Naive B cell (primary cell): ENCODE data around the gene MCTP1. TPM values are rescaled to one million over a fixed set of nuclear protein-coding genes. Genes with fewer than 3 reads are reported as not detected.

Experiments used
- ATAC-seq, 2 donors: fragments of 150-1000 bp; cut with Tn5 transposase; 2 replicates each; pipeline ENCODE4 v1.10.0; 2021; ENCODE audit warnings: low read depth in 2 of 2, mild to moderate bottlenecking in 2 of 2, moderate library complexity in 2 of 2
- DNase-seq: peaks from one replicate; pipeline ENCODE4 v3.0.0; 2022
- H3K27ac Mint-ChIP-seq, 6 donors: one replicate each; pipeline ENCODE4 v1.8.0; 2020 to 2022; ENCODE audit warnings: mild to moderate bottlenecking in 6 of 6, mixed read lengths in 6 of 6, moderate library complexity in 5 of 6, inconsistent platforms in 2 of 6
- H3K27me3 Mint-ChIP-seq, 3 donors: one replicate each; pipeline ENCODE4 v1.8.0; 2021 to 2022; ENCODE audit warnings: mixed read lengths in 3 of 3, mild to moderate bottlenecking in 1 of 3
- H3K36me3 Mint-ChIP-seq, 2 donors: one replicate each; pipeline ENCODE4 v1.8.0; 2020 to 2022; ENCODE audit warnings: mixed read lengths in 2 of 2, inconsistent platforms in 1 of 2, mild to moderate bottlenecking in 1 of 2
- H3K4me1 Mint-ChIP-seq, 3 donors: one replicate each; pipeline ENCODE4 v1.8.0; 2020 to 2022; ENCODE audit warnings: mixed read lengths in 3 of 3, inconsistent platforms in 1 of 3, mild to moderate bottlenecking in 1 of 3, moderate library complexity in 1 of 3
- H3K4me3 Mint-ChIP-seq, 8 donors: one replicate each; pipeline ENCODE4 v1.8.0; 2020 to 2022; ENCODE audit warnings: mild to moderate bottlenecking in 8 of 8, mixed read lengths in 8 of 8, moderate library complexity in 8 of 8, inconsistent platforms in 2 of 8
- H3K9me3 Mint-ChIP-seq, 7 donors: one replicate each; pipeline ENCODE4 v1.8.0; 2020 to 2022; ENCODE audit warnings: mixed read lengths in 7 of 7, mild to moderate bottlenecking in 5 of 7, inconsistent platforms in 2 of 7, moderate library complexity in 1 of 7
- polyA plus RNA-seq, 6 donors: library from polyadenylated mRNA; unstranded; fragments of 300-500 nt; fragmentation: Illumina TruSeq; gene quantifications; one replicate each; pipeline ENCODE4 v1.2.3, GENCODE V29; 2021; ENCODE audit warnings: low read depth in 6 of 6

MCTP1 gene
- polyA plus RNA-seq, 6 donors from 2014 or later: 0.39 to 2.3 (median 0.81) TPM

DNA sequence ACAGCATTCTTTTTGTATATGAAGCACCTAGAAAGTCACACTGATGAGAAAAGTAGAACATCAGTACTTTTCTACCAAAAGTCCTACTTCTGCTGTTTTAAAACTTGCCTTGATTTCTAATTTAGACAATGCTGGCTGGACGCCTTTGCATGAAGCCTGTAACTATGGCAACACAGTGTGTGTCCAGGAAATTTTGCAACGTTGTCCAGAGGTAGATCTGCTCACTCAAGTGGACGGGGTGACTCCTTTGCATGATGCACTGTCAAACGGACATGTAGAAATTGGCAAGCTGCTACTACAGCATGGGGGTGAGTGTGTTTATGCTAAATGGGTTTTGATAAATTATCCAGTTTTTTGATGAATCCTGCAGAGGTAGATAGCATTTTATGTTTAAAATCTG lies 592.9 kb downstream of the MCTP1 start:
- Mint-ChIP-seq H3K36me3 (peaks cover 0 to 16% of the 10 kb centered on the region in 2 donors), H3K27ac (peak overlapping the region in 1 of 6 donors; percentile 19), H3K9me3 (no peaks in the 10 kb centered on the region), H3K4me1 (no peaks in the 10 kb centered on the region), H3K4me3 (no peak overlapping the region), H3K27me3 (no peaks in the 10 kb centered on the region)
- DNase-seq (no peak), ATAC-seq (no peak)

DNA sequence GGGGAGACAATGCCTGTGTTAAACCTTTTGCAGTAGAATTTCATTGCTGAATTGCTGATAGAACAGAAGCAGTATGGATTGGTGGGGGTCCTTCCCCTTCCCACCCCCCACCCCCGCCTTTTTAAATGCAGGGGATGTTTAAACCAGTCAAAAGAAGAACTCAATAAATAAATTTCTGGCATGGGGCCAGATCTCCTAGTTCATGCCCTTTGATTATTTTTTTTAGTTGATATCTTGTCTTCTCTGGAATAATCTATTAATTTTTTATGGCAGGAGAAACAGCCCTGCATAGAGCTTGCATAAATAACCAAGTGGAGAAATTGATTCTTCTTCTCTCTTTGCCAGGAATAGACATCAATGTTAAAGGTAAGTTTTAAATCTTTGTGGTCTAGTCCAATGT lies 593.6 kb downstream of the MCTP1 start:
- no peak for ATAC-seq
- Mint-ChIP-seq H3K27ac (peak overlapping the region in 1 of 6 donors; percentile 39), H3K27me3 (no peaks in the 10 kb centered on the region), H3K9me3 (no peaks in the 10 kb centered on the region), H3K4me3 (no peak overlapping the region), H3K36me3 (peaks cover 0 to 16% of the 10 kb centered on the region in 2 donors), H3K4me1 (no peaks in the 10 kb centered on the region)
- DNase-seq: no peak

DNA sequence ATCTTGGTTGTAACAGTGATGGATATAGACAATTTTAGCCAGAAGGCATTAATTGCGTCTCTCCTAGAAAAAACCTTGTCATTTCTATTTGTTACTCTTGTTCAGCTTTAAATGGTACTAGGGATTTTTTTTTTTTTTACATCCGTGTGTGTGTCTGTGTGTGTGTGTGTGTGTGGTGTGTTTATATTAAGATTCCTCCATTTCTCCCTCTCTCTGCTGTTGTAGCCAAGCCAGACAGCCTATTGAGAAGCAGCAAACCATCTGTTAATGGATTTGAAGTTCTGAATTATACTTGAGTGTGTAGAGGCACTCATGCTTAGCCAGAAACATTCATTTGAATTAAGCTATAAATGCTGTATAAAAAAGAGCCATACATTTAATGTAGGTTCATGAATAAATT lies 594.1 kb downstream of the MCTP1 start:
- Mint-ChIP-seq H3K4me1 (no peaks in the 10 kb centered on the region), H3K9me3 (no peaks in the 10 kb centered on the region), H3K4me3 (no peak overlapping the region), H3K27me3 (no peaks in the 10 kb centered on the region), H3K27ac (peak overlapping the region in 2 of 6 donors; percentile 69 to 80), H3K36me3 (peaks cover 5 to 19% of the 10 kb centered on the region in 2 donors)
- ATAC-seq: no peak
- DNase-seq: no peak

DNA sequence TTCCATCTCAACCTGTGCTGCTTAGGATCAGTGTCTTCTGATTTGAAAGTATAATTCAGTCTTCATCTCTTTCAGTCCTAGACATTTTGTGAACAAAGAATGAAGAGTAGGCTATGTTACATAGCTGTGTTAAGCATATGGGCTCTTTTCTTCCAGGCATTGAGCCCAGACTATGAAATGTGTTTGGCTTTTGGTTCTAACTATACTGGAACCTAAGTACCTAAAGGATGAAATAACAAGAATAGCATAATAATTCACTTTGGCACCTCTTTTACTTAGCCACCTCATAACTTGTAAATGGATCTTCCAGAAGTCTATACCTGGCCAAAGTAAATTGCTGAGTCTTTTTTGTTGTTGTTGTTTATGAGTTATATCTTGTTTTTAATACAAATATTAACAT lies 595.0 kb downstream of the MCTP1 start:
- Mint-ChIP-seq H3K9me3 (no peaks in the 10 kb centered on the region), H3K4me3 (no peak overlapping the region), H3K27ac (peak overlapping the region in 2 of 6 donors; percentile 18 to 36), H3K27me3 (no peaks in the 10 kb centered on the region), H3K36me3 (peaks cover 8 to 21% of the 10 kb centered on the region in 2 donors), H3K4me1 (no peaks in the 10 kb centered on the region)
- ATAC-seq (no peak), DNase-seq (no peak)

DNA sequence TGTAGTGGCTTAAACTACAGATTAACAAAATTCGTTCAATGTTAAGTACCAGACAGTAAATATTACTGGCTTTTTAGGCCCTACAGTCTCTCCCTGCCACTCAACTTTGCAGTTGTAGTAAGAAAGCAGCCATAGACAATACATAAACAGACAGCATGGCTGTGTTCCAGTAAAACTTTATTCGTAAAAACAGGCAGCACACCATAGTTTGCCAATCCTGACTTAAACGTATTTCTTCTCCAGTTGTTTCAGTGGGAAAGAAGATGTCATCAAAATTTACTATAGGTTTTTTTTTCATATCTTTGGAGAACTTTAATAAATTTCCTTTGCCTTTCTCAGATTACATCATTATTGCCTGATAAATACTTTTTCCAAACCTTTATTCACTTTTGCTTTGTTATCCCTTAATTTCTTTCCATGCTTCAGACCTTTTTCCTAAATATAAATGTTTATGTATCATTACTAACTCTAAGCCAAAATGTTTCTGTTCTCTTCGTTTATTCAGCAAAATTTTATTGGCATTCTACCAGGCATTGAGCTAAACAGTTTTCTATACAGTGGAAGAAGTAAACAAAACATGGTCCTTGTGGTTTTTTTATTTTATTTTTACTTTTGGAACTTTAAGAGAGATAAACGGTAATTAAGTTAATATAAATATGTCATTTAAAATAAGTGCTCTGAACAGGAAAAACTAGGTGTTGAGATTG lies 601.9 kb downstream of the MCTP1 start:
- H3K9me3 Mint-ChIP-seq: no peaks in the 10 kb centered on the region
- no peak overlapping the region for H3K27ac Mint-ChIP-seq
- no peak for ATAC-seq
- H3K4me1 Mint-ChIP-seq: no peaks in the 10 kb centered on the region
- no peak overlapping the region for H3K4me3 Mint-ChIP-seq
- no peak for DNase-seq
- H3K36me3 Mint-ChIP-seq: peaks cover 5 to 8% of the 10 kb centered on the region in 2 donors
- H3K27me3 Mint-ChIP-seq: no peaks in the 10 kb centered on the region

DNA sequence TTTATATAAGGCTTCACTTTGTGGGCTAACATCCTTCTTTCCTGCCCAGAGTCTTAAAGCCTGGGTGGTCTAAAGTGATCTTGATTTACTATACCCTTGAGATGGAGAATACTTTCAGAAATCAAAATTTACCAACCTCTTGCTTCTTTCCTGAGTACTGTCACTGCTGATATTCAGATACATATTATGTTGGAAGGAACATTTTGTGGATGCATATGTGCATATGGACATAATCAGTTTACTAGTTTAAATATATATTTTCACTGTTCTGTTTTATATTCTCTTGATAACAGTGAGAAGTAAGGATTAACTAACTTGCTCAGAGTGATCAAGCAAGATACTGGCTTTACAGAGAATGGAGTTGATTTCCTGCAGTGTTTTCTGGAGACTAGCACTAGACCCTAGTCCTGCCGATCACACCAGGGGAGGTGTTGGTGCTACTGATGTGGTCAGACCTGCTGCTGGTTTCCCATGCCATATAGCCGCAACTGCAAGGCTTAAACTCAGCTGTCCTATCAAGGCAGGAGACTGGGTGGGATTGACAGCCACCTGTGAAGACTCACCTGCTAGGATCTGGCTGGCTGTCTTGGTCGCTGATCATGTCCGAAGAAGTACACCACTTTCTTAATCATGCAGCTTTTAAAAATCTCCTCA lies 608.8 kb downstream of the MCTP1 start:
- Mint-ChIP-seq H3K4me1 (peaks cover 9 to 13% (median 12%) of the 10 kb centered on the region in 3 donors), H3K9me3 (no peaks in the 10 kb centered on the region), H3K27me3 (no peaks in the 10 kb centered on the region), H3K36me3 (peaks cover 0 to 8% of the 10 kb centered on the region in 2 donors), H3K4me3 (no peak overlapping the region), H3K27ac (no peak overlapping the region)
- no peak for DNase-seq
- ATAC-seq: no peak

DNA sequence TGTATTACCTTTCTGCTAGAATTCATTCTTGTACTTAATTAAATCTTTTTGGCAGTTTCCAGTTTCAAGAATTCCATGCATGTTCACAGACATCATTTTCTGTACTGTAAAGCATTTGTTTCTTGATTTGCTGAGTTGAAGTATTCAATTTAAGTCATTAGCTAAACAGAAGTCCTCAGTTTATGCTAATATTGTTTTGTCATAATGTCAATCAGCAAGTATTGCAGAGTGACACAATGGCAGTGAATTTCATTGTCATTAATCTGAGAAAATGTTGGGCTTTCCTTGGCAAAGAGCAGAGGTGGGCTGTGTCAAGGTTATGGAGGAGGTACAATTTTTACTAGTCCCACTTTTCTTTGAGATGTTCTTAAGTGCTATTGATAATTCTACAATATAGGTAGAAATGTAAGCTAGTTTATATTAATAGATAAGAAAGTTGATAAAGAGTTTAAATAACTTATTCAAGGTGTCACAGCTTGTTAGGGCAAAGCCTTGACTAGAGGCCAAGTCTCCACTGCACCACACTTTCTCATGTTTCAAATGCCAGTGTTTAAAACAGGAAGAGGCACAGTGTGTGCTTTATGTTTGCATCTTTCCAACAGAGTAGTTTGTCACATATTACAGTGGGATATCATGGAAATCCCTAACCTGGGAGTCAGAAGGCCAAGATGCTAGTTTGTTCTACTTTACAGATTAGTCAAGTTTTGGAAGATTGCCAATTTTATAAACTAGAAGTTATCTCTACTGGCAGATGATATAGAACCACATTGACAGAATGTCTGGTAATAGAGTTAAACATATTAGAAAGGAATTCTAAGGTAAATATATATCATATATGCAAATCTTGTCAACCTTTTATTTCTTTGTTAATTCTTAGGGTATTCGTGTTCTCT lies 610.2 kb downstream of the MCTP1 start:
- Mint-ChIP-seq H3K27ac (no peak overlapping the region), H3K4me1 (peaks cover 9 to 13% (median 12%) of the 10 kb centered on the region in 3 donors), H3K27me3 (no peaks in the 10 kb centered on the region), H3K9me3 (no peaks in the 10 kb centered on the region), H3K4me3 (no peak overlapping the region), H3K36me3 (peaks cover 0 to 8% of the 10 kb centered on the region in 2 donors)
- DNase-seq (no peak), ATAC-seq (no peak)

DNA sequence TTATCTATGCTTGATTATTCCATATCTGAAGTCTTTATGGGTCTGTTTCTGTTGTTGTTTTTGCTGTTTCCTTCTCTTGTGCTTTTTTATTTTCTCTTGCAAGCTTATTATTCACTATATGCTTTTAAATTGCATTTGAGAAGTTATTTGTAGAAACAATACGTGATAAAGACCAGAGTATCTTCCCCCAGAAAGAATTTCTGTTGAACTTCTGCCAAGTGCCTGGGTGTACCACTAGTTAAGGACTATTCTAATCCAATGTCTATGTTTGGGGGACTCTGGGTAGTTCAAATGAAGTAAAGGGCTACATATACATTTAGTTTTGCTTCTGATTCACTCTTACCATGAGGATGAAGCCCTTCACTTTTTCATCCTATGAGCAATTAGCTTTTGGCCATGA lies 612.1 kb downstream of the MCTP1 start:
- no peak overlapping the region for H3K4me3 Mint-ChIP-seq
- peak overlapping the region in 4 of 6 donors; percentile 43 to 90 (median 66) for H3K27ac Mint-ChIP-seq
- H3K36me3 Mint-ChIP-seq: peaks cover 6 to 21% of the 10 kb centered on the region in 2 donors
- DNase-seq (no peak), ATAC-seq (no peak)
- H3K4me1 Mint-ChIP-seq: peaks cover 9 to 13% (median 12%) of the 10 kb centered on the region in 3 donors
- H3K27me3 Mint-ChIP-seq: no peaks in the 10 kb centered on the region
- H3K9me3 Mint-ChIP-seq: no peaks in the 10 kb centered on the region

DNA sequence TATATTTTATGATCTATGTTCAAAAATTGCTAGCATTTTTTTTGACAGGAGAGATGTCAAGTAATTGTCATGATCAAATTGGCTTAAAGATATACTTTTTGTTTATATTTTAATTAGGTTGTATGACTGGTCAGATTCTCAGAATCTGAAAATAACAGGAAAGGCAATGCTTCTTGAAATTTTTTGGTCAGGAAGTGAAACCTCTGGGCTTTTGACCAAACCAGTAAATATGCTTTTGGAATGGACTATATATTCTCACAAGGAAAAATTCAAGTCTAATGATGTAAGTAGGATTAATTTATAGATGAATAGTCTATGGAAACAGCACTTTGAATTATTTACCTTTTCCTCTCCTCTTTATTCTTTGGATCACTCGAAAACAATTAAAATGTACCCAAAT lies 614.2 kb downstream of the MCTP1 start:
- Mint-ChIP-seq H3K4me1 (peaks cover 9 to 13% (median 12%) of the 10 kb centered on the region in 3 donors), H3K27me3 (no peaks in the 10 kb centered on the region), H3K27ac (no peak overlapping the region), H3K9me3 (no peaks in the 10 kb centered on the region), H3K36me3 (peaks cover 16 to 24% of the 10 kb centered on the region in 2 donors), H3K4me3 (no peak overlapping the region)
- DNase-seq (no peak), ATAC-seq (no peak)

DNA sequence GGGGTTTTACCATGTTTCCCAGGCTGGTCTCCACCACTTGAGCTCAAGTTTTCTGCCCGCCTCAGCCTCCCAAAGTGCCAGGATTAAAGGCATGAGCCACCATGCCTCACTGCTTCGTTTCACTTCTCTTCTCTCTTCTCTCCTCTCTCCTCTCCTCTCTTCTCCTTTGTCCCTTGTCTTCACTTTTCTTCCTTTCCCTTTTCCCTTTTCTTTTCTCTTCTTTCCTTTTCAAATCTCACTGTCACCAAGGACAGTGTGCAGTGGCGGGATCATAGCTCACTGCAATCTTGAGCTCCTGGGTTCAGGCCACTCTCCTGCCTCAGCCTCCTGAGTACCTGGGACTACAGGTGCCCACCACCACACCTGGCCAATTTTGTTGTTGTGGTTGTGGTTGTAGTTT lies 617.0 kb downstream of the MCTP1 start:
- no peak for DNase-seq
- H3K27me3 Mint-ChIP-seq: no peaks in the 10 kb centered on the region
- peaks cover 16 to 24% of the 10 kb centered on the region in 2 donors for H3K36me3 Mint-ChIP-seq
- no peak for ATAC-seq
- no peaks in the 10 kb centered on the region for H3K9me3 Mint-ChIP-seq
- peaks cover 7 to 10% (median 7%) of the 10 kb centered on the region in 3 donors for H3K4me1 Mint-ChIP-seq
- H3K27ac Mint-ChIP-seq: no peak overlapping the region
- H3K4me3 Mint-ChIP-seq: no peak overlapping the region

DNA sequence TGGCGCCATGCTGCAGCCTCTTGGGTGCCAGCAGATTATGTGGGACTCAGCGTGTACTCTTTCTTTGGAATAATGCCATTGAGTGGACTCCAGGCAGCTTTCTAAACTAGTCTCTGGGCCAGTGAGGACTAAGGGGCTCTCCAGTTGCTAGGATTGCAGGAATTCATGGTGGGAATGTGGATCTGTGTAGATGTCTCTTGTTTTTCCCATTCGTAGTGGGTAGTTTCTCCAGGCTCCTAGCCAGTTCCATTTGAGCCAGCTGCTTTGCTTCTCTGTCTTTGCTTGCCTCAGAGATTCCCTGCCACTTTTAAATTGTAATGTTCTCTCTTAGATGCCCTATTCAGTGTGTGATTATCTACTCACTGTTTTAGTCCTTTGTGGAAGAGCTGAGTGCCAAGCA lies 623.8 kb downstream of the MCTP1 start:
- ATAC-seq (no peak), DNase-seq (no peak)
- Mint-ChIP-seq H3K9me3 (peaks cover 14 to 34% (median 26%) of the 10 kb centered on the region in 7 donors), H3K4me3 (no peak overlapping the region), H3K27me3 (no peaks in the 10 kb centered on the region), H3K27ac (no peak overlapping the region), H3K36me3 (peaks cover 37 to 45% of the 10 kb centered on the region in 2 donors), H3K4me1 (peaks cover 0 to 6% (median 0%) of the 10 kb centered on the region in 3 donors)

DNA sequence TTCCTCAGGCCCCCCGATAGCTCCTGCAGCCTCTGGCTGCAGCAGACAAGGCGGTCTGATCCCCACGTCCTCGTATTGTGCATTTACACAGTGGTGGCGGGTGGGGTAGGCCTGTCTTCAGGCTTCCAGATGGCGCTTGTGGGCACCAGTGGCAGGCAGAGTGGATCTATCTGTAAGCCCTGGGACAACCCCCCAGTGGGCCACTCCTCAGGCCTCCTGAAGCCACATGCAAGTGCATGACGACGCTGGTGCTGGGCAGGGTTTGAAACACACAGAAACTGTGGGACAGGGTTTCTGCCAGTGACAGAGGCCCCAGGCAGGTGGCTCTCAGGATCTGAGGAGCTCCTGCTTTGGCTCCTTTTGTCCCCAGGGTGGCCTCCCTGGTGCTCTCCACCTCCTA lies 624.4 kb downstream of the MCTP1 start:
- H3K27ac Mint-ChIP-seq: no peak overlapping the region
- no peaks in the 10 kb centered on the region for H3K27me3 Mint-ChIP-seq
- H3K4me1 Mint-ChIP-seq: peaks cover 0 to 6% (median 0%) of the 10 kb centered on the region in 3 donors
- H3K9me3 Mint-ChIP-seq: peaks cover 14 to 40% (median 30%) of the 10 kb centered on the region in 7 donors
- H3K36me3 Mint-ChIP-seq: peaks cover 42 to 51% of the 10 kb centered on the region in 2 donors
- DNase-seq (no peak), ATAC-seq (no peak)
- no peak overlapping the region for H3K4me3 Mint-ChIP-seq

DNA sequence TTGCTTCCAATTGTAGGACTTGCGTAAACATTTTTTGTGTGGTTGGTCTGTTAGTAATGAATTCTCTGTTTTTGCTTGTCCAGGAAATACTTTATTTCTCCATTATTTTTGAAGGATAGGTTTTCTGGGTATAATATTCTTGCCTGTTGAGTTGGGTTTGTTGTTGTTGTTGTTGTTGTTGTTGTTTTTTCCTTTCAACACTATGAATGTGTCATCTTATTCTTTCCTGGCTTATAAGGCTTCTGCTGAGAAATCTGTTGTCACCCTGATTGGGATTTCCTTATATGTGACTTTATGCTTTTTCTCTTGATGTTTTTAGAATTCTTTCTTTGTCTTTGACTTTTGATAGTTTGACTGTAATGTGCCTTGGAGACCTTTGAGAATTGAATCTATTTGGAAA lies 626.6 kb downstream of the MCTP1 start:
- H3K36me3 Mint-ChIP-seq: peaks cover 60 to 67% of the 10 kb centered on the region in 2 donors
- no peaks in the 10 kb centered on the region for H3K27me3 Mint-ChIP-seq

More for the DNA sequence above, 626.6 kb downstream of the MCTP1 start:
- H3K4me1 Mint-ChIP-seq: peaks cover 0 to 6% (median 0%) of the 10 kb centered on the region in 3 donors
- ATAC-seq (no peak), DNase-seq (no peak)
- no peak overlapping the region for H3K27ac Mint-ChIP-seq
- H3K4me3 Mint-ChIP-seq: no peak overlapping the region
- peaks cover 19 to 52% (median 37%) of the 10 kb centered on the region in 7 donors for H3K9me3 Mint-ChIP-seq
